HepG2 (cell line): ENCODE measurements around the gene LAMB2. TPM values are rescaled to one million over a fixed set of nuclear protein-coding genes. Genes with fewer than 3 reads are reported as not detected.
A peak's percentile ranks its signal among the peaks of the same experiment; 100 is the strongest.

Experiments
- ARID4A ChIP-seq: sonication (generic); formaldehyde crosslinking; IDR thresholded peaks from 2 replicates; pipeline ENCODE4 v1.5.0; 2020; ENCODE audit warnings: mild to moderate bottlenecking, missing genetic modification reagents, borderline replicate concordance
- CERS6 ChIP-seq: sonication (generic); formaldehyde crosslinking; IDR thresholded peaks from 2 replicates; pipeline ENCODE4 v1.5.0; 2020; ENCODE audit warnings: missing genetic modification reagents
- CHD2 ChIP-seq: IDR thresholded peaks from 2 replicates; pipeline ENCODE4 v1.6.1; 2011; ENCODE audit warnings: low read depth, low read length, improper control_type of control experiment
- DMAP1 ChIP-seq: IDR thresholded peaks from 2 replicates; pipeline ENCODE4 v1.6.1; 2016
- FOSL2 ChIP-seq: sonication (generic); formaldehyde crosslinking; IDR thresholded peaks from 2 replicates; pipeline ENCODE4 v1.4.0; 2020; ENCODE audit warnings: missing genetic modification reagents
- FOXK1 ChIP-seq: sonication (generic); formaldehyde crosslinking; IDR thresholded peaks from 2 replicates; pipeline ENCODE4 v1.4.0; 2020; ENCODE audit warnings: low read depth, missing genetic modification reagents, borderline replicate concordance
- GATAD2A ChIP-seq: IDR thresholded peaks from 2 replicates; pipeline ENCODE4 v1.6.1; 2016
- KDM3A ChIP-seq: IDR thresholded peaks from 2 replicates; pipeline ENCODE4 v1.6.1; 2018; ENCODE audit warnings: low read depth, missing compliant biosample characterization
- PATZ1 ChIP-seq: sonication (generic); formaldehyde crosslinking; IDR thresholded peaks from 2 replicates; pipeline ENCODE4 v1.4.0; 2020; ENCODE audit warnings: missing genetic modification reagents
- PREB ChIP-seq: sonication (generic); formaldehyde crosslinking; IDR thresholded peaks from 2 replicates; pipeline ENCODE4 v1.4.0; 2020; ENCODE audit warnings: missing genetic modification reagents
- RBM39 ChIP-seq: fragments of 200-400 bp; formaldehyde crosslinking; IDR thresholded peaks from one replicate; pipeline ENCODE4 v1.6.1; 2018; ENCODE audit warnings: antibody characterized with exemption, mild to moderate bottlenecking, low read depth, low read length; ENCODE audit not compliant: poor library complexity, severe bottlenecking
- SIN3B ChIP-seq: fragments of 150-350 bp; IDR thresholded peaks from 2 replicates; pipeline ENCODE4 v1.6.1; 2014; ENCODE audit warnings: low read length
- ZNF124 ChIP-seq: sonication (generic); formaldehyde crosslinking; IDR thresholded peaks from 2 replicates; pipeline ENCODE4 v1.4.0; 2020; ENCODE audit warnings: missing genetic modification reagents
- ZNF160 ChIP-seq: sonication (generic); formaldehyde crosslinking; IDR thresholded peaks from 2 replicates; pipeline ENCODE4 v1.8.0; 2022; ENCODE audit warnings: mild to moderate bottlenecking, inconsistent platforms, missing genetic modification reagents
- ZNF670 ChIP-seq: sonication (generic); formaldehyde crosslinking; IDR thresholded peaks from 2 replicates; pipeline ENCODE4 v1.8.0; 2022; ENCODE audit warnings: mild to moderate bottlenecking, missing genetic modification reagents, borderline replicate concordance
- ZNF761 ChIP-seq: sonication (generic); formaldehyde crosslinking; conservative IDR thresholded peaks from 2 replicates; pipeline ENCODE4 v1.4.0; 2020; ENCODE audit warnings: mild to moderate bottlenecking, missing genetic modification reagents
- ZNF770 ChIP-seq: sonication (generic); formaldehyde crosslinking; IDR thresholded peaks from 2 replicates; pipeline ENCODE4 v1.5.0; 2020; ENCODE audit warnings: mild to moderate bottlenecking, missing genetic modification reagents
- ZZZ3 ChIP-seq: sonication (generic); formaldehyde crosslinking; IDR thresholded peaks from 2 replicates; pipeline ENCODE4 v1.4.0; 2020; ENCODE audit warnings: missing genetic modification reagents, mild to moderate bottlenecking, borderline replicate concordance
- polyA plus RNA-seq, 8 experiments: library from polyadenylated mRNA; depleted of rRNA in 3 of 8; stranded (reverse) in 7 of 8; unstranded in 1 of 8; fragments of >200 nt; fragmentation: Illumina TruSeq in 4 of 8; extraction: Trizol in 4 of 8; gene quantifications; 2 replicates each; pipeline versions ENCODE4 v1.2.1 to v1.2.3, GENCODE V29; 2011 to 2016; ENCODE audit warnings: low read depth in 4 of 8, missing spikeins in 1 of 8, mixed read lengths in 1 of 8; ENCODE audit not compliant: insufficient read depth in 1 of 8
- total RNA-seq, 5 experiments: library from RNA; depleted of rRNA; stranded (reverse); fragments of >200 nt; fragmentation: Illumina TruSeq; extraction: Trizol; gene quantifications; 2 replicates each; pipeline ENCODE4 v1.2.3, GENCODE V29; 2016; ENCODE audit warnings: low read depth in 1 of 5

The LAMB2 gene
- total and polyA plus RNA-seq, 2 of the 13 experiments (the other 11 are each of a cell fraction or from before 2014, with no cell fraction given), result 208 to 443 TPM

GRCh38 chr3:49171119-49171774 lies 38.4 kb upstream of the LAMB2 start, which contains the start of gene KLHDC8B (continued):
- TF ChIP-seq ZNF160 (peak; percentile 55; the same call in 1 of the 2 replicates), KDM3A (CRISPR knock-in tag) (peak; percentile 29; the same call in 1 of the 2 replicates), PREB (no peak), SIN3B (no peak; the same call in 1 of the 2 replicates), RBM39 (peak; percentile 64), ZNF124 (CRISPR knock-in tag) (peak; percentile 28; the same call in 1 of the 2 replicates), CHD2 (peak; percentile 44; the same call in 1 of the 2 replicates), ZNF770 (peak; percentile 58; the same call in 1 of the 2 replicates), CERS6 (CRISPR knock-in tag) (no peak), FOXK1 (0 out of 2 replicates have a peak, but pooled peaks have one; percentile 13), ZNF761 (0 out of 2 replicates have a peak, but pooled peaks have one; percentile 23), ZNF670 (peak; percentile 70; the same call in 1 of the 2 replicates), FOSL2 (CRISPR knock-in tag) (peak; percentile 19; the same call in 1 of the 2 replicates), PATZ1 (CRISPR knock-in tag) (peak; percentile 81; the same call in 1 of the 2 replicates), ARID4A (CRISPR knock-in tag) (peak; percentile 89; the same call in 1 of the 2 replicates), GATAD2A (CRISPR knock-in tag) (peak; percentile 77), DMAP1 (CRISPR knock-in tag) (peak; percentile 51; the same call in 1 of the 2 replicates), ZZZ3 (CRISPR knock-in tag) (no peak)
